Measurements from ENCODE around the gene JPT1.

The JPT1 gene

GRCh38 chr17:75181110-75181509, 26.8 kb upstream of the JPT1 start:
- no peaks in the 10 kb centered on the region for H3K9me2 ChIP-seq (replicated peaks; ENCODE audit: low read depth, low read length)
- H4K20me1 ChIP-seq (ENCODE audit: insufficient read depth, low read length, poor library complexity, severe bottlenecking) = peaks cover 57% of the 10 kb centered on the region
- TF ChIP-seq CTCF (conservative IDR thresholded peaks at IDR 0.05; ENCODE audit: low read length) = no peak
- TF ChIP-seq EZH2phosphoT487 (IDR thresholded peaks at IDR 0.05; ENCODE audit: borderline replicate concordance) = no peak
- peaks cover 13% of the 10 kb centered on the region; the same call in 1 of the 2 replicates for H3K36me3 ChIP-seq (ENCODE audit: insufficient read depth, low read length)
- H3K4me3 ChIP-seq (ENCODE audit: low read length, poor library complexity, severe bottlenecking) = peak overlapping the region; percentile 88
- no peaks in the 10 kb centered on the region for H3K9me3 ChIP-seq (ENCODE audit: insufficient read depth, low read depth, low read length)
- peak overlapping the region; percentile 98 for H3K9ac ChIP-seq (ENCODE audit: low read depth, low read length, poor library complexity, severe bottlenecking)
- H3K79me2 ChIP-seq (ENCODE audit: insufficient read depth, low read length) = peaks cover 75% of the 10 kb centered on the region
- H3K4me1 ChIP-seq (ENCODE audit: insufficient read depth, low read length, poor library complexity, severe bottlenecking) = peaks cover 28% of the 10 kb centered on the region
- peaks cover 7% of the 10 kb centered on the region for H3K27me3 ChIP-seq (ENCODE audit: insufficient read depth, low read length, poor library complexity, severe bottlenecking)
- no peak overlapping the region for H2AFZ ChIP-seq (ENCODE audit: low read length)
- peak overlapping the region; percentile 84 for H3K4me2 ChIP-seq (ENCODE audit: low read depth, low read length, poor library complexity, severe bottlenecking)
- no peaks in the 10 kb centered on the region for H3F3A ChIP-seq (ENCODE audit: low read depth)

GRCh38 chr17:75178453-75178852, 24.1 kb upstream of the JPT1 start:
- Histone ChIP-seq H3F3A (ENCODE audit: low read depth) (no peaks in the 10 kb centered on the region), H3K4me3 (ENCODE audit: low read length, poor library complexity, severe bottlenecking) (peak overlapping the region; percentile 88), H2AFZ (ENCODE audit: low read length) (no peak overlapping the region), H3K79me2 (ENCODE audit: insufficient read depth, low read length) (peaks cover 93% of the 10 kb centered on the region), H3K9ac (ENCODE audit: low read depth, low read length, poor library complexity, severe bottlenecking) (peak overlapping the region; percentile 25), H3K27me3 (ENCODE audit: insufficient read depth, low read length, poor library complexity, severe bottlenecking) (peaks cover 7% of the 10 kb centered on the region), H3K9me2 (replicated peaks; ENCODE audit: low read depth, low read length) (no peaks in the 10 kb centered on the region), H3K36me3 (ENCODE audit: insufficient read depth, low read length) (peaks cover 40% of the 10 kb centered on the region; the same call in 1 of the 2 replicates), H4K20me1 (ENCODE audit: insufficient read depth, low read length, poor library complexity, severe bottlenecking) (peaks cover 81% of the 10 kb centered on the region), H3K9me3 (ENCODE audit: insufficient read depth, low read depth, low read length) (no peaks in the 10 kb centered on the region), H3K4me1 (ENCODE audit: insufficient read depth, low read length, poor library complexity, severe bottlenecking) (peaks cover 23% of the 10 kb centered on the region), H3K4me2 (ENCODE audit: low read depth, low read length, poor library complexity, severe bottlenecking) (peak overlapping the region; percentile 84)
- TF ChIP-seq EZH2phosphoT487 (IDR thresholded peaks at IDR 0.05; ENCODE audit: borderline replicate concordance) (no peak), CTCF (conservative IDR thresholded peaks at IDR 0.05; ENCODE audit: low read length) (no peak)

GRCh38 chr17:75176625-75177024, 22.3 kb upstream of the JPT1 start:
- Histone ChIP-seq H3F3A (ENCODE audit: low read depth) (peaks cover 5% of the 10 kb centered on the region; the same call in 1 of the 2 replicates), H3K4me3 (ENCODE audit: low read length, poor library complexity, severe bottlenecking) (no peak overlapping the region), H3K9me2 (replicated peaks; ENCODE audit: low read depth, low read length) (no peaks in the 10 kb centered on the region), H3K36me3 (ENCODE audit: insufficient read depth, low read length) (peaks cover 55% of the 10 kb centered on the region), H2AFZ (ENCODE audit: low read length) (no peak overlapping the region), H3K4me2 (ENCODE audit: low read depth, low read length, poor library complexity, severe bottlenecking) (peak overlapping the region; percentile 5), H3K9me3 (ENCODE audit: insufficient read depth, low read depth, low read length) (no peaks in the 10 kb centered on the region), H3K9ac (ENCODE audit: low read depth, low read length, poor library complexity, severe bottlenecking) (no peak overlapping the region), H4K20me1 (ENCODE audit: insufficient read depth, low read length, poor library complexity, severe bottlenecking) (peaks cover 87% of the 10 kb centered on the region), H3K27me3 (ENCODE audit: insufficient read depth, low read length, poor library complexity, severe bottlenecking) (peaks cover under 1% of the 10 kb centered on the region), H3K4me1 (ENCODE audit: insufficient read depth, low read length, poor library complexity, severe bottlenecking) (peaks cover 24% of the 10 kb centered on the region), H3K79me2 (ENCODE audit: insufficient read depth, low read length) (peaks cover 99% of the 10 kb centered on the region)
- TF ChIP-seq CTCF (conservative IDR thresholded peaks at IDR 0.05; ENCODE audit: low read length) = no peak
- no peak for TF ChIP-seq EZH2phosphoT487 (IDR thresholded peaks at IDR 0.05; ENCODE audit: borderline replicate concordance)

Data from Loucy (cell line).